ENCODE measurements around the gene ITPR3. TPM values are rescaled to one million over a fixed set of nuclear protein-coding genes. Genes with fewer than 3 reads are reported as not detected.
"Not testable (repeated sequence)": the region's sequence is repeated elsewhere in the genome, so short reads cannot be mapped to it uniquely, and the experiment has no call there.

The ITPR3 gene
- total RNA-seq, 2 experiments from 2014 or later: 57.8 to 59.3 TPM

- no peak for DNase-seq
- H3K27ac Mint-ChIP-seq: peak overlapping the region; percentile 95
- peak overlapping the region; percentile 96 for H3K4me3 Mint-ChIP-seq
- ChIA-PET CTCF (interaction anchor here (1.2 to 4.1 kb wide), 3 partner anchors 12 to 82 kb away, joined by 9 to 22 read pairs (median 9); no protein-coding TSS in a partner anchor), POLR2A (interaction anchor here (0.6 to 2.1 kb wide), 2 partner anchors 13 to 18 kb away, joined by 3 to 5 read pairs; no protein-coding TSS in a partner anchor)
- ATAC-seq: no peak
- peaks cover 11% of the 10 kb centered on the region for H3K36me3 Mint-ChIP-seq (ENCODE audit: low read depth)
- peaks cover 52% of the 10 kb centered on the region for H3K4me1 Mint-ChIP-seq (ENCODE audit: low read depth)
- no peaks in the 10 kb centered on the region for H3K9me3 Mint-ChIP-seq (ENCODE audit: insufficient read depth)
- H3K27me3 Mint-ChIP-seq (ENCODE audit: low read depth): no peaks in the 10 kb centered on the region
These were observed 1.8 kb upstream of the ITPR3 start for GRCh38 chr6:33619166-33619840.

DNA sequence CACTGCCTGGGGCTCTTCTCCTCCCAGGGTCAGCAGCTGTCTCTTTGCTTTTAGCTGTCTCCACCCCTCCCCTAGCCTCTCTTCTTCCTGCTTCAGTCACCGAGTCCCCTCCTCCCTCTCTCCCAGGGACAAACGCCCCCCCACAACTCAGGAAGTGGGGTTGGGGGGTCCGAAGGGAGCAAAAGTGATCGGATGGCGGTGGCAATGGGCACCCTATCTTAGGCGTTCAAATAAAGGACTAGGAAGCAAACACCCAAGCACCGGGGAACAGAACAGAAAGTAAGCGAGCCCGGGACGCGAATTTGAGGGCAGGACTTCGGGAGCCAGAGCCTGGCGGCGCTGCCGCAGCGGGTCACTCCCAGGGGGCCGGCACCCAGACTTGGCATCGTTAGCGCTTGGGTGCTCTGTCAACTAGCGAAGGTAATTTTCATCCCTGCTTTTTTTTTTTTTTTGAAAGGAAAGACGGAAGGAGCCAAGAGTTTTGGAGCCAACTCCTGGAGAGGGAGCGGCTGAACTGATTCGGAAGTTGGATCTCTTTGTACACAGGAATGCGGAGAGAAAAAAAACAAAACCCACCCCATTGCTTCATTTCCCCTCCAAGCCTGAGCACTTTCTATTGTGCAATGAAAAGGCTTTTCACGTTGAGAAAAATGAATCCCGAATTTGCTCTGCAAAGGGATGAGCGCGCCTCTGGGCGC, 815 bp upstream of the ITPR3 start:
- Mint-ChIP-seq H3K4me1 (ENCODE audit: low read depth) (peaks cover 60% of the 10 kb centered on the region), H3K4me3 (peak overlapping the region; percentile 96), H3K36me3 (ENCODE audit: low read depth) (peaks cover 17% of the 10 kb centered on the region), H3K27ac (peak overlapping the region; percentile 95), H3K9me3 (ENCODE audit: insufficient read depth) (no peaks in the 10 kb centered on the region), H3K27me3 (ENCODE audit: low read depth) (no peaks in the 10 kb centered on the region)
- ChIA-PET POLR2A (interaction anchor here (0.8 to 2.1 kb wide), 8 partner anchors 8 to 77 kb away, joined by 3 to 7 read pairs (median 4); partner anchors contain the start of gene BAK1), CTCF (interaction anchor here (1.0 to 4.1 kb wide), 10 partner anchors 13 to 81 kb away, joined by 3 to 32 read pairs (median 8); partner anchors contain the start of gene BAK1)
- peak; percentile 59 for DNase-seq
- peak; percentile 19 for ATAC-seq

DNA sequence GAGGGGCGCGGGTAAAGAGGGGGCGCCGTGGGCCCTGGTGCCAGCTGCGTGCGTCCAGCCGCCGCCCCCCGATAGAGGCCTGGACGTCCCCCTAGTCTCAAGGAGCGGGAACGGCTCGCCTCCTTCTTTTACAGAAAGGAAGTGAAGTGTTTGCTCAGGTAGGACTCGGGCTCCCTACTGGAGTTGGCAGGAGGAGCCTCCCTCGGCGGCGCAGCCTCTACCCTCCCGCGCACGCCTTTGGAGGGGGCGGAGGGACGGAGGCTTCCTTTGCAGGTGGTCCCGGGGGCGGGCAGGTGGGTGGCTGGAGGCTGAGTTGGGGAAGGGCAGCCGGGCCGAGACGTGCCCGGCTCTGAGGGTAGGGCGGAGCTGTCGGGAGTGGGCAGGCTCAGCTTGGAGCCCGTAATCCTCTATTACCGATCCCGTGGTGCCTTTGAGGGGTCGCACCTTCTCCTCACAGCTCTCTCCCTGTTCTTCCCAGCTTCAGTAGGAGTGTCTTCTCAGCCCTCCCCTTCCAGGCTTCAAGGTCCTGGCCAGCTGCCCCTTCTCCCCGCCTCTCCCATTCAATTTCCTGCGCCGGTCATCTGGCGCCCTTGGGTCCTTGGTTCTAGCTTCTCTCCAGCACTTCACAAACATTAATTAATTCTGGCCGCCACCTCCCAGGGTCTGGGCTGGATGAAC, 728 bp downstream of the ITPR3 start:
- Mint-ChIP-seq H3K4me3 (peak overlapping the region; percentile 86), H3K27me3 (ENCODE audit: low read depth) (no peaks in the 10 kb centered on the region), H3K4me1 (ENCODE audit: low read depth) (peaks cover 55% of the 10 kb centered on the region), H3K36me3 (ENCODE audit: low read depth) (peaks cover 24% of the 10 kb centered on the region), H3K9me3 (ENCODE audit: insufficient read depth) (no peaks in the 10 kb centered on the region), H3K27ac (peak overlapping the region; percentile 77)
- peak; percentile 52 for DNase-seq
- ChIA-PET POLR2A (interaction anchor here (0.6 to 2.1 kb wide), 17 partner anchors 10 to 350 kb away, joined by 3 to 7 read pairs (median 3); partner anchors contain the start of genes BAK1, RPS18 and VPS52), CTCF (interaction anchor here (0.8 to 4.1 kb wide), 9 partner anchors 10 to 197 kb away, joined by 3 to 32 read pairs (median 3); partner anchors contain the start of gene UQCC2)
- peak; percentile 43 for ATAC-seq

DNA sequence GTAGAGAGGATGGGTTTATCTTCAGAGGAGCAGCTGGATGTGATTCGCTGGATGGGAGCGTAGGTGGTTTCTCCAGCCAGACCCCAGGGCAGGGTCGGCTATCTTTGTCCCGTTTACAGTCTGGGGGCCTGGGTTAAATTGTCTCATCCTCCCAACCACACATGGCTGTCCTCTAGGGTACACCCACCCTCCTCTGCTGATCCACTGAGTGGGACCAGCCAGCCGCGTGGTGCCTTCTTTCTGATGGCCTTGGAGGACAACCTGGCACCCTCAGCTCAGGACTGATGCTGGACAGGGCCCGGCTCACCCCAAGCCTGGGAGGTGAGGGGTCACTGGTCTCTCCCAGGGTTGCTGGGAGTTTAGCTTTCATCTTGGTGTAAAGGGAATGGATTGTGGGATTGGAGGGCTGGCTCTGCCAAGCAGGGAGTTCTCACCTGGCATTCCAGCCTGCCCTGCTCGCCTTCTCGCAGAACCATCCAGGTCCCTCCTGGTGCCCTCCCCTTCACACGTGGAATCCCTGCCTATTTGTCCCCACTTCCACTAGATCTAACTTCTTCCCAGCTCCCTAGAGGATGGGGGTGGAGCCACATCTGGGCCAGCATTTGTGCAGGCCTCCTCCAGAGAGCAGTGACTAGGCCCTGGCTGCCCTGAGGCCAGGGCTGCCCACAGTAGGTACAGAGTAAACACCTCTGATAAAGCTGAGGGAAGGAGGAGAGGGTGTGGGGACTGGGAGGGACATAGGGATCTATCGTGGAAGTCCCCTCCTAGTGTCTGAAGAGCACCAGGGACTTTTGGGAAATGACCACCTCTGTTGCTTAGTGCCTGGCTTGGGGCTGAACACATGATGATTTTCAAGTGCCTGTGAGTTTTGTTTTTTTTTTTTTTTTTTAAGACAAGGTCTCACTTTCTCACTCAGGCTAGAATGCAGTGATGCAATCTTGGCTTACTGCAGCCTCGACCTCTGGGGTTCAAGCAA, 1.6 kb downstream of the ITPR3 start:
- H3K27ac Mint-ChIP-seq: peak overlapping the region; percentile 75
- ChIA-PET CTCF (interaction anchor here (1.2 to 4.1 kb wide), 5 partner anchors 11 to 89 kb away, joined by 3 to 32 read pairs (median 4); partner anchors contain the start of gene UQCC2), POLR2A (interaction anchor here (1.4 to 2.1 kb wide), 4 partner anchors 12 to 78 kb away, joined by 3 to 7 read pairs (median 6); no protein-coding TSS in a partner anchor)
- peaks cover 57% of the 10 kb centered on the region for H3K4me1 Mint-ChIP-seq (ENCODE audit: low read depth)
- H3K4me3 Mint-ChIP-seq: peak overlapping the region; percentile 86
- H3K9me3 Mint-ChIP-seq (ENCODE audit: insufficient read depth): no peaks in the 10 kb centered on the region
- ATAC-seq (no peak), DNase-seq (no peak)
- no peaks in the 10 kb centered on the region for H3K27me3 Mint-ChIP-seq (ENCODE audit: low read depth)
- peaks cover 27% of the 10 kb centered on the region for H3K36me3 Mint-ChIP-seq (ENCODE audit: low read depth)

- ChIA-PET POLR2A (interaction anchor here (0.6 kb wide), 1 partner anchor 183 kb away, joined by 3 read pairs; no protein-coding TSS in a partner anchor), CTCF (interaction anchor here (0.7 to 1.9 kb wide), 3 partner anchors 9 to 87 kb away, joined by 3 to 6 read pairs (median 4); partner anchors contain the start of gene UQCC2)
- Mint-ChIP-seq H3K27ac (peak overlapping the region; percentile 14), H3K4me3 (peak overlapping the region; percentile 86), H3K4me1 (ENCODE audit: low read depth) (peaks cover 59% of the 10 kb centered on the region), H3K27me3 (ENCODE audit: low read depth) (no peaks in the 10 kb centered on the region), H3K36me3 (ENCODE audit: low read depth) (peaks cover 27% of the 10 kb centered on the region), H3K9me3 (ENCODE audit: insufficient read depth) (no peaks in the 10 kb centered on the region)
- DNase-seq (no peak), ATAC-seq (no peak)
These were observed 2.8 kb downstream of the ITPR3 start for GRCh38 chr6:33623895-33624381.

DNA sequence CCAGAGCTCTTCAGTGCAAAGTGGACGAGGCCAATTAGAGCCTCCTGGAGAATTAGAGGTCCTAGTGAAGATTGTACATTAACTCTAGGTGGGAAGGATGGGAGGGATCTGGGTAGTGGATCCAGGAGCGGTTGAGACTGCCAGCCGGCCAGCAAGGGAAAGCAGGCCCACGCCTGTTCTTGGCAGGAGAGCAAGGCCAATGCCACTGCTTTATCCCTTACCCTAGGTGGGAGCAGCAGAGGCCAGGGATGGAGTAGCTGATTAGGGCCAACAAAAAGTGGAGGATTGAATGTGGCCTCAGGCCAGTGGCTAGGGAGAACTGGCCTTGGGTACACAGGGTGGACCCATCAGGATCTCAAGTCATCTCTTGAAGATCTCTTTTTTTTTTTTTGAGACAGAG, 3.7 kb downstream of the ITPR3 start:
- ATAC-seq (no peak), DNase-seq (no peak)
- no peak overlapping the region for H3K27ac Mint-ChIP-seq
- peaks cover 50% of the 10 kb centered on the region for H3K4me1 Mint-ChIP-seq (ENCODE audit: low read depth)
- CTCF ChIA-PET: interaction anchor here (0.7 to 1.1 kb wide), 2 partner anchors 12 to 87 kb away, joined by 3 read pairs; partner anchors contain the start of gene UQCC2
- no peaks in the 10 kb centered on the region for H3K9me3 Mint-ChIP-seq (ENCODE audit: insufficient read depth)
- H3K27me3 Mint-ChIP-seq (ENCODE audit: low read depth): no peaks in the 10 kb centered on the region
- H3K4me3 Mint-ChIP-seq: no peak overlapping the region
- POLR2A ChIA-PET: no interaction called here
- H3K36me3 Mint-ChIP-seq (ENCODE audit: low read depth): peaks cover 27% of the 10 kb centered on the region

DNA sequence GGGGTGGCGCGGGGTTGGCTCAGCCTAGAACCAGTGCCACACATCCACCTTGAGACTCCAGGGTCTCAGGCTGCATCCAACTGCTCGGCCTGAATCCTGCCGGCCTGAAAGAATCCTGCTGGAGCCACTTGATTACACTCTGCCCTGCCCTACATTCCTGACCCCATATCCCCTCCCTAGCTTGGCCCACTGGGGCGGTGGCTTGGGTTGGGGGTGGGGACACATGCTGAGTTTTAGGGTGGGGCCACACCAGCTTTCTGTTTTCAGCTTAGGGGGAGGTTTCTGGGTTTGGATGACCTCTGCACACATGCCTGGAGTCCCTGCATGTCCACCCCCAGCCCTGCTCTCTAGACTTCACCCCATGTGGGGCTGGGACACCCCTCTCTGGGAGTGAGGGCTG, 6.8 kb downstream of the ITPR3 start:
- Mint-ChIP-seq H3K4me1 (ENCODE audit: low read depth) (peaks cover 50% of the 10 kb centered on the region), H3K27me3 (ENCODE audit: low read depth) (no peaks in the 10 kb centered on the region), H3K4me3 (no peak overlapping the region), H3K27ac (no peak overlapping the region), H3K36me3 (ENCODE audit: low read depth) (peaks cover 44% of the 10 kb centered on the region), H3K9me3 (ENCODE audit: insufficient read depth) (no peaks in the 10 kb centered on the region)
- DNase-seq (no peak), ATAC-seq (no peak)
- POLR2A ChIA-PET: no interaction called here
- CTCF ChIA-PET: interaction anchor here (1.2 kb wide), 1 partner anchor 21 kb away, joined by 3 read pairs; no protein-coding TSS in a partner anchor

DNA sequence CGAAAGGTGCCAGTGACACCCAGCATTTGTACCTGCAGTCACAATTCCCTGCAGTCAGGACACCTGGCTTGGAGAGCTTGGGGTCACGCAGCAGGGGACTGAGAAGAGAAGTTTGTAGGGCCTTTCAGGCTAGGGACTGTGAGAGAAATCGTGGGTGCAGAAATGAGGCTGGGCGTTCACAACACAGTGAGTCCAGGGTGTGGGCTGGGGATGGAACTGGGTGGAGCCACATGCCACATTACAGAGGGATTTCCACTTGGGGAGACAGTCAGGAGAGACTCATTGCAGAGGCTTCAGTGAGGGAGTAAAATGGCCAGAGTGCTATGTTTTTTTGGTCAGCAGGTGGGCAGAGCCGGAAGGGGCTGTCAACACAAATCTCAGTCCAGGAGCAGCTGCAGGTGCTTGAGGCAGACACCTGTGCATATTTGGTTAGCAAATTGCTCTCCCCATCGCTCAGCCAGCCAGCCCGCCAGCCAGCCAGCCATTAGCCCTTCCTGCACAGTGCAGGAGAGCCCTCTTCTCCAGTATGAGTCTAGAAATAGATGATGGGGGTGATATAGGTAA, 7.4 kb downstream of the ITPR3 start:
- Mint-ChIP-seq H3K36me3 (ENCODE audit: low read depth) (peaks cover 43% of the 10 kb centered on the region), H3K4me1 (ENCODE audit: low read depth) (peaks cover 49% of the 10 kb centered on the region)

GRCh38 chr6:33630014-33630413, 8.9 kb downstream of the ITPR3 start:
- Mint-ChIP-seq H3K36me3 (ENCODE audit: low read depth) (peaks cover 34% of the 10 kb centered on the region), H3K4me3 (no peak overlapping the region), H3K9me3 (ENCODE audit: insufficient read depth) (no peaks in the 10 kb centered on the region), H3K4me1 (ENCODE audit: low read depth) (peaks cover 45% of the 10 kb centered on the region), H3K27ac (no peak overlapping the region), H3K27me3 (ENCODE audit: low read depth) (no peaks in the 10 kb centered on the region)
- no peak for DNase-seq
- POLR2A ChIA-PET: no interaction called here
- no peak for ATAC-seq
- CTCF ChIA-PET: interaction anchor here (0.7 kb wide), 1 partner anchor 70 kb away, joined by 3 read pairs; no protein-coding TSS in a partner anchor

More for the DNA sequence above, 7.4 kb downstream of the ITPR3 start:
- H3K9me3 Mint-ChIP-seq (ENCODE audit: insufficient read depth): no peaks in the 10 kb centered on the region
- no peak for DNase-seq
- H3K27ac Mint-ChIP-seq: no peak overlapping the region
- no peak overlapping the region for H3K4me3 Mint-ChIP-seq
- POLR2A ChIA-PET: interaction anchor here (0.6 kb wide), 1 partner anchor 46 kb away, joined by 3 read pairs; no protein-coding TSS in a partner anchor
- CTCF ChIA-PET: no interaction called here
- H3K27me3 Mint-ChIP-seq (ENCODE audit: low read depth): no peaks in the 10 kb centered on the region
- no peak for ATAC-seq

DNA sequence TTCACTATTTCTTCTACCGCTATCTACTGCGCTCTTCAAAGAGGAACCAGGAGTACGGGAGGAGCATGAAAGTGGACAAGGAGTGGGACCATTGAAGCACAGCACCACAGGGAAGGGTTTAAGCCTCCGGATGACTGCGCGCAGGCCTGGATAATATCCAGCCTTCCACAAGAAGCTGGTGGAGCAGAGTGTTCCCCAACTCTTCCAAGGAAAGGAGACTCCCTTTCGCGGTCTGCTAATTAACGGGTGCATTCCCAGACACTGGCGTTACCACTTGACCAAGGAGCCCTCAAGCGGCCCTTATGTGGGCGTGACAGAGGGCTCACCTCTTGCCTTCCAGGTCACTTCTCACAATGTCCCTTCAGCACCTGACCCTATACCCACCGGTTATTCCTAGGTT, 10.4 kb downstream of the ITPR3 start:
- CTCF ChIA-PET: interaction anchor here (0.8 to 3.7 kb wide), 12 partner anchors 7 to 80 kb away, joined by 3 to 32 read pairs (median 5); partner anchors contain the start of genes ITPR3 and UQCC2
- H3K27me3 Mint-ChIP-seq (ENCODE audit: low read depth); DNase-seq; H3K27ac Mint-ChIP-seq; ATAC-seq; H3K4me3 Mint-ChIP-seq; H3K9me3 Mint-ChIP-seq (ENCODE audit: insufficient read depth): not testable (repeated sequence)
- H3K36me3 Mint-ChIP-seq (ENCODE audit: low read depth): peaks cover 35% of the 10 kb centered on the region
- POLR2A ChIA-PET: interaction anchor here (1.0 kb wide), 1 partner anchor 10 kb away, joined by 3 read pairs; the partner anchor contains the start of gene ITPR3
- peaks cover 58% of the 10 kb centered on the region for H3K4me1 Mint-ChIP-seq (ENCODE audit: low read depth)

Data from activated CD8-positive, alpha-beta T cell treated with anti-CD3 and anti-CD28 coated beads, Interleukin-2, amount 10 ng/mL, durations not matched to agents 7 days and 5 days (primary cell).